Hepatocyte (in vitro differentiated cells): ENCODE measurements around the gene NNAT. TPM values are rescaled to one million over a fixed set of nuclear protein-coding genes. Genes with fewer than 3 reads are reported as not detected.

ENCODE experiments used
- DNase-seq: peaks from one replicate; pipeline ENCODE4 v3.0.0-alpha.2; 2016; ENCODE audit warnings: low spot score
- H2AFZ ChIP-seq: fragments of 200-600 bp; sonication (generic); 2 replicates; pipeline ENCODE4 v1.6.0; 2016; ENCODE audit warnings: antibody characterized with exemption, mild to moderate bottlenecking
- H3K27ac ChIP-seq: fragments of 200-600 bp; sonication (generic); 2 replicates; pipeline ENCODE4 v1.5.1; 2016; ENCODE audit warnings: mild to moderate bottlenecking
- H3K27me3 ChIP-seq: fragments of 200-600 bp; sonication (generic); 2 replicates; pipeline ENCODE4 v1.6.1; 2016
- H3K36me3 ChIP-seq: fragments of 200-600 bp; sonication (generic); replicated peaks from 2 replicates; pipeline ENCODE4 v1.5.1; 2016; ENCODE audit warnings: low read depth; ENCODE audit not compliant: insufficient read depth
- H3K4me1 ChIP-seq: fragments of 200-600 bp; sonication (generic); 2 replicates; pipeline ENCODE4 v1.5.1; 2016; ENCODE audit warnings: mild to moderate bottlenecking, moderate library complexity; ENCODE audit not compliant: insufficient read depth
- H3K4me2 ChIP-seq: fragments of 200-600 bp; sonication (generic); 2 replicates; pipeline ENCODE4 v1.6.0; 2016
- H3K4me3 ChIP-seq: fragments of 200-600 bp; sonication (generic); 2 replicates; pipeline ENCODE4 v1.5.1; 2016; ENCODE audit warnings: mild to moderate bottlenecking
- H3K79me2 ChIP-seq: fragments of 200-600 bp; sonication (generic); 2 replicates; pipeline ENCODE4 v1.6.0; 2017; ENCODE audit warnings: mild to moderate bottlenecking
- H3K9me2 ChIP-seq: fragments of 200-600 bp; sonication (generic); replicated peaks from 2 replicates; pipeline ENCODE4 v1.6.0; 2017; ENCODE audit warnings: mild to moderate bottlenecking; ENCODE audit not compliant: insufficient read depth
- H3K9me3 ChIP-seq: fragments of 200-600 bp; sonication (generic); 2 replicates; pipeline ENCODE4 v1.5.1; 2016; ENCODE audit warnings: low read depth, mild to moderate bottlenecking
- H4K20me1 ChIP-seq: fragments of 200-600 bp; sonication (generic); 2 replicates; pipeline ENCODE4 v1.6.0; 2016; ENCODE audit warnings: mild to moderate bottlenecking; ENCODE audit not compliant: insufficient read depth, poor library complexity, severe bottlenecking
- EZH2 ChIP-seq: fragments of 200-600 bp; sonication (generic); IDR thresholded peaks from 2 replicates; pipeline ENCODE4 v1.6.1; 2016; ENCODE audit warnings: antibody characterized with exemption, mild to moderate bottlenecking, borderline replicate concordance
- EZH2phosphoT487 ChIP-seq: fragments of 200-600 bp; sonication (generic); IDR thresholded peaks from one replicate; pipeline ENCODE4 v1.6.1; 2018; ENCODE audit warnings: antibody characterized with exemption, mild to moderate bottlenecking, low read depth, moderate library complexity; ENCODE audit not compliant: unreplicated experiment, severe bottlenecking
- WGBS: methylation state at CpG from one replicate; pipeline ENCODE4 v1.1.6; 2016; ENCODE audit warnings: low lambda C conversion rate; ENCODE audit errors: missing lambda C conversion rate; 5-methylcytosine and 5-hydroxymethylcytosine counted together
- polyA plus RNA-seq: library from polyadenylated mRNA; unstranded; fragments of >200 nt; fragmentation: Nextera tagmentation; extraction: Ambion mirVana; gene quantifications from 2 replicates; pipeline ENCODE4 v1.2.1, GENCODE V29; 2016
- total RNA-seq: library from RNA; depleted of rRNA; stranded (reverse); fragments of >200 nt; gene quantifications from 2 replicates; pipeline ENCODE4 v1.2.3, GENCODE V29; 2014
- TF ChIP-seq, protein P1 (sequence below): fragments of 200-600 bp; sonication (generic); IDR thresholded peaks from 2 replicates; pipeline ENCODE4 v1.5.1; 2016; ENCODE audit warnings: antibody characterized with exemption, mild to moderate bottlenecking; ENCODE audit not compliant: poor library complexity

The NNAT gene
- total and polyA plus RNA-seq, 2 experiments from 2014 or later = 1.1 TPM; not detected in 1

DNA sequence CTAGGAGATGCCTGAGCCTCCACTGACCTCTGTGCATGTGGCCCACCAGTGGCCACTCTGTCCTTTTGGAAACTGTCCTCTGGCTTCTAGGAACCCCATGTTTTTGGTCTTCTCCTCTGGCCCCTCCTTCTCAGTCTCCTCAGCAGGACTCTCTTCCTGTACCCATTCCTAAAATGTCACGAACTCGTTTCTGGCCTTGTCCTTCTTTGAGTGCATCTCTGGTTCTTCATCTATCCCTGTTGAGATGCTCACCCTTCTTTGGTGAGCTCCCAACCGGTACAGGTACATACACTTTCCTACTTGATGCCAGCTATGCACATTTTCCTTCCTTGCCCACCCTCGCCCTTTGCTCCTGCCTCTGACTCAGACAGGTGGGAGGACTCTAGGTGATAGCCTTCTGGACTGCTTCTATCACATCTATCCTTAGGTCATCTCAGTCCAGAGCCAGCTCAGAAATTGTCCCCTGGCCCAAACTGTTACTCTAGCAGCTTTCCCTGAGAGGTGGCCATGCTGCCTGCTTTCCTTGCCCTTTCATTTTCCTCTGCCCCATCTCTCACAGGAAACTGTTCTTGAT lies 14.8 kb upstream of the NNAT start:
- TF ChIP-seq EZH2phosphoT487 = no peak
- TF ChIP-seq EZH2 = no peak
- TF ChIP-seq, protein P1, sequence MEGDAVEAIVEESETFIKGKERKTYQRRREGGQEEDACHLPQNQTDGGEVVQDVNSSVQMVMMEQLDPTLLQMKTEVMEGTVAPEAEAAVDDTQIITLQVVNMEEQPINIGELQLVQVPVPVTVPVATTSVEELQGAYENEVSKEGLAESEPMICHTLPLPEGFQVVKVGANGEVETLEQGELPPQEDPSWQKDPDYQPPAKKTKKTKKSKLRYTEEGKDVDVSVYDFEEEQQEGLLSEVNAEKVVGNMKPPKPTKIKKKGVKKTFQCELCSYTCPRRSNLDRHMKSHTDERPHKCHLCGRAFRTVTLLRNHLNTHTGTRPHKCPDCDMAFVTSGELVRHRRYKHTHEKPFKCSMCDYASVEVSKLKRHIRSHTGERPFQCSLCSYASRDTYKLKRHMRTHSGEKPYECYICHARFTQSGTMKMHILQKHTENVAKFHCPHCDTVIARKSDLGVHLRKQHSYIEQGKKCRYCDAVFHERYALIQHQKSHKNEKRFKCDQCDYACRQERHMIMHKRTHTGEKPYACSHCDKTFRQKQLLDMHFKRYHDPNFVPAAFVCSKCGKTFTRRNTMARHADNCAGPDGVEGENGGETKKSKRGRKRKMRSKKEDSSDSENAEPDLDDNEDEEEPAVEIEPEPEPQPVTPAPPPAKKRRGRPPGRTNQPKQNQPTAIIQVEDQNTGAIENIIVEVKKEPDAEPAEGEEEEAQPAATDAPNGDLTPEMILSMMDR = no peak
- H3K9me2 ChIP-seq = no peaks in the 10 kb centered on the region
- no peak overlapping the region for H3K4me2 ChIP-seq
- no peaks in the 10 kb centered on the region for H3K36me3 ChIP-seq
- peaks cover 16% of the 10 kb centered on the region for H3K4me1 ChIP-seq
- no peak overlapping the region for H2AFZ ChIP-seq
- H3K9me3 ChIP-seq = no peaks in the 10 kb centered on the region
- WGBS = 83% methylated on average over 4 of the region's 4 CpGs
- no peaks in the 10 kb centered on the region for H4K20me1 ChIP-seq
- peaks cover 9% of the 10 kb centered on the region for H3K79me2 ChIP-seq
- no peak for DNase-seq
- H3K4me3 ChIP-seq = no peak overlapping the region
- no peak overlapping the region for H3K27ac ChIP-seq
- no peaks in the 10 kb centered on the region for H3K27me3 ChIP-seq

DNA sequence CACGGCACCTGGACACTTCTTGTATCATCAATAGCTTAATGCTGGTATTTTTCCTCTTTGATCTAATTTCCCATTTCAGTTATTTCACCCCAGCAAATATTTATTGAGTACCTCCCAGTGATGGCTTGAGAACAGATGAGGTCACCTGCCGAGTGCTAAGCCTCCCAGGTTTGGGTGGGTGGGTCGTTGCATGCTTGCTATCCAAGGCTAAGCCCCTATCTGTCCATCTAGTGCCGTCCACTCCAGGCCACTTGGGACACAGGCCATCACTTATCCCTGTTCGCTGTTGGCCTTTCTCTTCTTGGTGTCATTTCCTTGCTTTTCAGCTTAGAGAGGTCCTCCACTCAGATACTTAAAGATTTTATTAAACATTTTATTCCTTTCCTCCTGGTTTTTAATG lies 10.8 kb upstream of the NNAT start:
- Histone ChIP-seq H3K9me3 (no peaks in the 10 kb centered on the region), H3K4me2 (no peak overlapping the region), H3K9me2 (no peaks in the 10 kb centered on the region), H2AFZ (no peak overlapping the region), H3K27me3 (no peaks in the 10 kb centered on the region), H3K27ac (no peak overlapping the region), H4K20me1 (peaks cover 12% of the 10 kb centered on the region), H3K4me3 (no peak overlapping the region), H3K4me1 (peaks cover 16% of the 10 kb centered on the region), H3K36me3 (no peaks in the 10 kb centered on the region), H3K79me2 (peaks cover 46% of the 10 kb centered on the region)
- TF ChIP-seq, protein P1 = no peak
- TF ChIP-seq EZH2phosphoT487 = no peak
- TF ChIP-seq EZH2 = no peak
- no peak for DNase-seq
- 90% methylated on average over 5 of the region's 5 CpGs for WGBS

DNA sequence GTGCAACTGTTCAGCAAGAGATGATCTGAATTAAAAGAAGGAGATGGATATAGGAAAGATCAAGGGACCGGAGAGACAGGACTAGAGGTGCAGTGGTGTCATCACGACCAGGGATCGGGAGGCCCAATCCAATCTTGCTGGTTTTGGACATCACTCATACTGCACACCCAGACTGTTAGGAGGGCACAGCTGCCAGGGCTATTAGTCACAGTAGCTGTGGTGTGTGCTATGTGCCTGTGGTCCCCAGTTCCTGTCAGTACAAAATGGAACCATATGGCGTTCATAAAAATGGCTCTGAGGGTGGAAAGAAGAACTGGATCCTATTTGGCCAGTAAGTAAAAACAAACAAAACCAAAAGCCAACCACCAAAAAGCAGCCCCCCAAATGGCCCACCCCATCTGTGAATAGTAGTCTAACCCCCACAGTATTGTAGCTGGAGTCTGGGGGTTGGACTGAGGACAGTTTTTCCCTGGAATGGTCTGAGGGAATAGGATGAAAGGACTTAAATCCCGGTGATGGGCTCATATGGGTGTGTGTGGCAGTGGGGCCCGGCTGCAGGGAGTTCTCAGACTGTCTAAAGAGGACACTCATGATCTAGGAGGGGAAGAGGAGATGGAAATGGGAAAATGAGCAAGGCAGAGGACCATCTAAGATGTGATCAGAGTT lies 9.3 kb upstream of the NNAT start:
- Histone ChIP-seq H3K4me3 (no peak overlapping the region), H3K27ac (no peak overlapping the region), H3K36me3 (no peaks in the 10 kb centered on the region), H3K9me3 (no peaks in the 10 kb centered on the region), H4K20me1 (peaks cover 25% of the 10 kb centered on the region), H3K27me3 (no peaks in the 10 kb centered on the region), H3K9me2 (no peaks in the 10 kb centered on the region), H3K4me2 (no peak overlapping the region), H2AFZ (no peak overlapping the region), H3K4me1 (peaks cover 15% of the 10 kb centered on the region), H3K79me2 (peaks cover 61% of the 10 kb centered on the region)
- TF ChIP-seq EZH2 (no peak), EZH2phosphoT487 (no peak)
- TF ChIP-seq, protein P1 = no peak
- WGBS = 83% methylated on average over 6 of the region's 6 CpGs
- no peak for DNase-seq
